HAP-1 (cell line): ENCODE results near the gene RAB11A.

Experiments used
- DNase-seq, 2 experiments: peaks; one replicate each; pipeline ENCODE4 v3.0.0-alpha.2; 2016 to 2020; ENCODE audit warnings: low spot score in 2 of 2
- H3K27me3 ChIP-seq: fragments of 250-450 bp; sonication (Bioruptor Pico); 2 replicates; pipeline ENCODE4 v1.5.1; 2020; ENCODE audit warnings: low read depth, mild to moderate bottlenecking, moderate library complexity
- H3K36me3 ChIP-seq: fragments of 250-450 bp; sonication (Bioruptor Pico); replicated peaks from 2 replicates; pipeline ENCODE4 v1.5.1; 2020; ENCODE audit warnings: mild to moderate bottlenecking
- H3K4me1 ChIP-seq: fragments of 250-450 bp; sonication (Bioruptor Pico); 2 replicates; pipeline ENCODE4 v1.5.1; 2020; ENCODE audit warnings: mild to moderate bottlenecking
- H3K4me3 ChIP-seq: fragments of 250-450 bp; sonication (Bioruptor Pico); 2 replicates; pipeline ENCODE4 v1.5.1; 2020; ENCODE audit warnings: mild to moderate bottlenecking, moderate library complexity
- H3K9me3 ChIP-seq: fragments of 250-450 bp; sonication (Bioruptor Pico); 2 replicates; pipeline ENCODE4 v1.5.1; 2020; ENCODE audit warnings: mild to moderate bottlenecking, moderate library complexity
- in situ Hi-C: fragments of 300-500 bp; cut with MboI; formaldehyde crosslinking; loops from 3 replicates; pipeline ENCODE4 v1.14.3; 2020; ENCODE audit warnings: low sequenced_read_pairs, inconsistent platforms, mixed read lengths

RAB11A gene

GRCh38 chr15:65919353-65919752, 50.1 kb downstream of the RAB11A start:
- Histone ChIP-seq H3K9me3 (no peaks in the 10 kb centered on the region), H3K36me3 (no peaks in the 10 kb centered on the region), H3K4me3 (no peak overlapping the region), H3K27me3 (no peaks in the 10 kb centered on the region), H3K4me1 (no peaks in the 10 kb centered on the region)
- DNase-seq: no peak
- in situ Hi-C loops: no loop called here

DNA sequence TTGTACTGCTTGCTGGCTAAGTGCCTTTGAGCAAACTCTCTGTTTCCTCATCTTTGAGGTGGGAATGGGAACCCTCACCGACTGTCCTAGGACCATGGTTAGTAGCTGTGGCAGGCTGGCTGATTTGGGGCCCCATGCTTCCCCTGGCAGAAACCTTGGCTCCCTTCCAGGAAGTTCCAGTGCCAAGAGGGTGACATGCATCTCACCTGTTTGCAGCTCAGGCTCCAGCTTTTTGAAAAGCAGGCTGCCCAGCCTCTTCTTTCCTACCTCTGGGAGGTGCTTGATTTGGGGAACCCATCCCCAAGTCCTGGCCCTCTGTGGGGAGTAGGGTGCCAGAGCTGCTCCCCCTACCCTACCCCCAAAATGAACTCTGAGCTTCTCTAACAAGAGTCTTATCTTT, 50.8 kb downstream of the RAB11A start:
- in situ Hi-C loops: no loop called here
- H3K36me3 ChIP-seq: no peaks in the 10 kb centered on the region
- no peak for DNase-seq

DNA sequence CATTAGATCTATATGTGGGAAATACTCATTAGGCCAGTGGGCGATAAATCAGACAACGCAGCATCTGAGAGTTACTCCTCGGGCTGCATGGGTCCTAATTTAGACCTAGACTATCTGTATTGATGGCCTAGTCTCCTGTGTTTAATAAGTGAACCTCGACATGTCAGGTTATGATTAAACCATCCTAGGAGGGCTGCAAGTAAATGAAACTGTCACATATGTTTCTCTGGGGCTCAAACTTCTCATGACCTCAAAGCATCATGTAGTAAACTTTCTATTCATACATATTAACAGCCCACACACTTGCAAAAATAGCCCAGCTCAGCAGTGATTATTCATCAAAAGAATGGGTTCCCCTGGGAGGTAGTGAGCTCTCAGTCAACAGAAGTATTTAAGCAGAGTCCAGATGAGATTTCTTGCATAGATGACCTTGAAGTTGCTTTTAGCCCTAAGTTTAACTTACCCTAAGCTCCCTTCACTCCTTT, 51.6 kb downstream of the RAB11A start:
- Histone ChIP-seq H3K9me3 (no peaks in the 10 kb centered on the region), H3K27me3 (no peaks in the 10 kb centered on the region), H3K4me3 (no peak overlapping the region), H3K4me1 (no peaks in the 10 kb centered on the region), H3K36me3 (no peaks in the 10 kb centered on the region)
- DNase-seq: no peak
- in situ Hi-C loops: no loop called here

More for the DNA sequence above, 50.8 kb downstream of the RAB11A start:
- Histone ChIP-seq H3K9me3 (no peaks in the 10 kb centered on the region), H3K4me1 (no peaks in the 10 kb centered on the region), H3K27me3 (no peaks in the 10 kb centered on the region), H3K4me3 (no peak overlapping the region)

- Histone ChIP-seq H3K4me1 (no peaks in the 10 kb centered on the region), H3K27me3 (no peaks in the 10 kb centered on the region), H3K9me3 (no peaks in the 10 kb centered on the region), H3K36me3 (no peaks in the 10 kb centered on the region), H3K4me3 (no peak overlapping the region)
- DNase-seq: no peak
- in situ Hi-C loops: no loop called here
Measured at GRCh38 chr15:65921780-65922179, 52.5 kb downstream of the RAB11A start.

- no peaks in the 10 kb centered on the region for H3K27me3 ChIP-seq
- H3K9me3 ChIP-seq: no peaks in the 10 kb centered on the region
- H3K4me1 ChIP-seq: no peaks in the 10 kb centered on the region
- H3K36me3 ChIP-seq: no peaks in the 10 kb centered on the region
- H3K4me3 ChIP-seq: no peak overlapping the region
- no peak for DNase-seq
- in situ Hi-C loops: no loop called here
Measured at GRCh38 chr15:65922621-65923020, 53.3 kb downstream of the RAB11A start.

GRCh38 chr15:65923264-65923663, 54.0 kb downstream of the RAB11A start:
- Histone ChIP-seq H3K4me1 (no peaks in the 10 kb centered on the region), H3K4me3 (no peak overlapping the region), H3K36me3 (no peaks in the 10 kb centered on the region), H3K27me3 (no peaks in the 10 kb centered on the region), H3K9me3 (no peaks in the 10 kb centered on the region)
- in situ Hi-C loops: no loop called here
- DNase-seq: no peak

- no peaks in the 10 kb centered on the region for H3K9me3 ChIP-seq
- H3K27me3 ChIP-seq: no peaks in the 10 kb centered on the region
- in situ Hi-C loops: no loop called here
- no peak overlapping the region for H3K4me3 ChIP-seq
- H3K4me1 ChIP-seq: no peaks in the 10 kb centered on the region
- DNase-seq: no peak
- H3K36me3 ChIP-seq: no peaks in the 10 kb centered on the region
Measured at GRCh38 chr15:65924004-65924403, 54.7 kb downstream of the RAB11A start.

DNA sequence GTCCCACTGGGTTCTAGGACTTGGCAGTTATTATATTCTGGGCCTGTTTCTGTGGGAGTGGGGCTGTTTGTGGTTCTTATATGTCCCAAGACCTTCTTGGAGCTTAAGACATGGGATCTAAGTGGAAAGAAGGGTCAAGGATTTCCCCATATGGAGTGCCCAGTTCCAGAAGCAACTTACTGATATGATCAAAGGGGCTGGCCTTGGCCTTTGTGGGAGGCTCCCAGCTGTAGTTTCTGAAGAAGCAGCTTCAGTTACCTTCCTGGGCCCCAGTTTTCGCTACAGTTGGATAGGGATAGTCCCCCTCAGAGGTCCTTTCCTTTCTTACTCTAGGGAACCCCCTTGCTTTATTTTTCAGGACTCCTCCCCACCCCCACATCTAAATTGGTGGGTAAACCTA, 56.0 kb downstream of the RAB11A start:
- in situ Hi-C loops: no loop called here
- Histone ChIP-seq H3K4me3 (no peak overlapping the region), H3K27me3 (no peaks in the 10 kb centered on the region), H3K4me1 (no peaks in the 10 kb centered on the region), H3K36me3 (no peaks in the 10 kb centered on the region), H3K9me3 (no peaks in the 10 kb centered on the region)
- no peak for DNase-seq

DNA sequence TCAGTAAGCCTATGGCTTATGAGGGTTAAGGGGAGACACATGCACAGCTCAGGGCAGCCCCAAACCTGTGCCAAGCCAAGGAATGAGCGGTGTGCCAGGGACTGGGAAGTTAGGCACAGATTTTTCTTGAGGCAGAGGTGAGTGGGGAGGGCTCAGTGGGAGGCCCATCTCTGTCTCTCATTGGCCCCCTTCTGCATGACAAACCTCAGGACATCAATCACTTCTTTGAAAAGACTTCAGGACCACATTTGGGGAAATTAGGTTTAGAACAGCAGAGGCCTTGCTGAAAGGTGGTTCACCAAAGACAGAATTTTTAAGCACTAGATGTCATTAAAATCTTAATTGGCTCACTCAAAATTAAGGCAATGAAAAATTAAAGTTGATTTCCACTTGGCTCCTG, 57.2 kb downstream of the RAB11A start:
- DNase-seq: no peak
- Histone ChIP-seq H3K36me3 (no peaks in the 10 kb centered on the region), H3K4me1 (no peaks in the 10 kb centered on the region), H3K27me3 (no peaks in the 10 kb centered on the region), H3K4me3 (no peak overlapping the region), H3K9me3 (no peaks in the 10 kb centered on the region)
- in situ Hi-C loops: no loop called here

GRCh38 chr15:65926899-65927298, 57.6 kb downstream of the RAB11A start:
- H3K9me3 ChIP-seq: no peaks in the 10 kb centered on the region
- H3K4me3 ChIP-seq: no peak overlapping the region
- in situ Hi-C loops: no loop called here
- H3K36me3 ChIP-seq: no peaks in the 10 kb centered on the region
- no peak for DNase-seq
- H3K27me3 ChIP-seq: no peaks in the 10 kb centered on the region
- H3K4me1 ChIP-seq: no peaks in the 10 kb centered on the region

GRCh38 chr15:65927545-65927944, 58.3 kb downstream of the RAB11A start:
- no peak for DNase-seq
- Histone ChIP-seq H3K4me1 (no peaks in the 10 kb centered on the region), H3K36me3 (no peaks in the 10 kb centered on the region), H3K4me3 (no peak overlapping the region), H3K9me3 (no peaks in the 10 kb centered on the region), H3K27me3 (no peaks in the 10 kb centered on the region)
- in situ Hi-C loops: no loop called here

- Histone ChIP-seq H3K4me1 (no peaks in the 10 kb centered on the region), H3K9me3 (no peaks in the 10 kb centered on the region), H3K27me3 (no peaks in the 10 kb centered on the region), H3K36me3 (no peaks in the 10 kb centered on the region), H3K4me3 (no peak overlapping the region)
- no peak for DNase-seq
- in situ Hi-C loops: no loop called here
Measured at GRCh38 chr15:65929573-65929972, 60.3 kb downstream of the RAB11A start.

- Histone ChIP-seq H3K4me1 (no peaks in the 10 kb centered on the region), H3K27me3 (no peaks in the 10 kb centered on the region), H3K36me3 (no peaks in the 10 kb centered on the region), H3K4me3 (no peak overlapping the region), H3K9me3 (no peaks in the 10 kb centered on the region)
- DNase-seq: no peak
- in situ Hi-C loops: no loop called here
Measured at GRCh38 chr15:65930134-65930533, 60.8 kb downstream of the RAB11A start.

GRCh38 chr15:65931221-65931620, 61.9 kb downstream of the RAB11A start:
- no peaks in the 10 kb centered on the region for H3K4me1 ChIP-seq
- H3K27me3 ChIP-seq: no peaks in the 10 kb centered on the region
- no peaks in the 10 kb centered on the region for H3K36me3 ChIP-seq
- in situ Hi-C loops: no loop called here
- no peak for DNase-seq
- H3K4me3 ChIP-seq: no peak overlapping the region
- no peaks in the 10 kb centered on the region for H3K9me3 ChIP-seq

DNA sequence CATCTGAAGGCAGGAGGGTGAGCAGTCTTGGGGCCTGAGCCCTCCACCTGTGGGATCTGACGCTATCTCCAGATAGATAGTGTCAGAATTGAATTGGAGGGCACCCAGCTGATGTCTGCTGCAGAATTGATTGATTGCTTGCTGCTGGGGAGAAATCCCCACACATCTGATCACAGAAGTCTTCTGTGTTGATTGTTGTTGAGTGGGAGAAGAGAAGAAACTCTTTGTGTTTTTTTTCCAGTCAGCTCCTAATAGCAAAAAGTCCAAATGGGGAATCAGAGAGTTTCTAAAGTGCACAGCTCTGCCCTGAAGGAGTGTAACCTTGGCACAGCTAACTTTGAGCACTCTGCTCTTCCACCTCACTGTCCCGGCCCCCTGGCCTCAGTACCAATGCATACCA, 66.1 kb downstream of the RAB11A start:
- in situ Hi-C loops: no loop called here
- H3K9me3 ChIP-seq: no peaks in the 10 kb centered on the region
- DNase-seq: no peak

More for the DNA sequence above, 66.1 kb downstream of the RAB11A start:
- Histone ChIP-seq H3K4me1 (no peaks in the 10 kb centered on the region), H3K27me3 (peaks cover 4% of the 10 kb centered on the region; the same call in 1 of the 2 replicates), H3K36me3 (no peaks in the 10 kb centered on the region), H3K4me3 (no peak overlapping the region)
